NCI-H146 (cell line): ENCODE data around the gene ZDHHC14.
A peak's percentile ranks its signal among the peaks of the same experiment; 100 is the strongest.
"Not testable (repeated sequence)": the region's sequence is repeated elsewhere in the genome, so short reads cannot be mapped to it uniquely, and the experiment has no call there.

Source experiments
- DNase-seq: peaks from one replicate; lab custom pipeline; 2025; lab: John Stamatoyannopoulos, UW

The ZDHHC14 gene

GRCh38 chr6:157717340-157717748, 336.4 kb downstream of the ZDHHC14 start:
- no peak for DNase-seq

- no peak for DNase-seq
Measured at GRCh38 chr6:157718503-157719187, 337.7 kb downstream of the ZDHHC14 start.

GRCh38 chr6:157720964-157721363, 340.0 kb downstream of the ZDHHC14 start:
- not testable (repeated sequence) for DNase-seq

- peak; percentile 94 for DNase-seq
Measured at GRCh38 chr6:157721426-157721825, 340.4 kb downstream of the ZDHHC14 start.

DNA sequence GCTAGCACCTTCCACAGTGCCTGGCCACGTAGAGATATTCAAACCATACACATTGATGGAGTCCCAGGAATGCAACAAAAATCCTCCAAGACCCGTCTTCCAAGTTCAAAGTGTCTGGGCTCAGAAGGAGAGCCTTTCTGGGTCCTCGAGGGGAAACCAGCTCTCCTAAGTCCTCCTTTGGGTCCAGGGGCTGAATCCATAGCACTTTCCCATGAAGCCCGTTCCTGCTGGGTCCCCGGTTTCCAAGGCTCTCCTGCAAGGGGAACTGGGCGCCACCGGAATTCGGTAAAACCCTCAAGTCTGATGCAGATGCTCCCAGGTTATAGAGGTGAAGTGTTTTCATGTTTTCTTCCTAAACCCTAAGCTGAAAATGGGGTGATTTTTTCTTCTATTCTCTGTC, 340.8 kb downstream of the ZDHHC14 start:
- no peak for DNase-seq

- no peak for DNase-seq
Measured at GRCh38 chr6:157723376-157723775, 342.4 kb downstream of the ZDHHC14 start.

- no peak for DNase-seq
Measured at GRCh38 chr6:157724138-157724820, 343.3 kb downstream of the ZDHHC14 start.

DNA sequence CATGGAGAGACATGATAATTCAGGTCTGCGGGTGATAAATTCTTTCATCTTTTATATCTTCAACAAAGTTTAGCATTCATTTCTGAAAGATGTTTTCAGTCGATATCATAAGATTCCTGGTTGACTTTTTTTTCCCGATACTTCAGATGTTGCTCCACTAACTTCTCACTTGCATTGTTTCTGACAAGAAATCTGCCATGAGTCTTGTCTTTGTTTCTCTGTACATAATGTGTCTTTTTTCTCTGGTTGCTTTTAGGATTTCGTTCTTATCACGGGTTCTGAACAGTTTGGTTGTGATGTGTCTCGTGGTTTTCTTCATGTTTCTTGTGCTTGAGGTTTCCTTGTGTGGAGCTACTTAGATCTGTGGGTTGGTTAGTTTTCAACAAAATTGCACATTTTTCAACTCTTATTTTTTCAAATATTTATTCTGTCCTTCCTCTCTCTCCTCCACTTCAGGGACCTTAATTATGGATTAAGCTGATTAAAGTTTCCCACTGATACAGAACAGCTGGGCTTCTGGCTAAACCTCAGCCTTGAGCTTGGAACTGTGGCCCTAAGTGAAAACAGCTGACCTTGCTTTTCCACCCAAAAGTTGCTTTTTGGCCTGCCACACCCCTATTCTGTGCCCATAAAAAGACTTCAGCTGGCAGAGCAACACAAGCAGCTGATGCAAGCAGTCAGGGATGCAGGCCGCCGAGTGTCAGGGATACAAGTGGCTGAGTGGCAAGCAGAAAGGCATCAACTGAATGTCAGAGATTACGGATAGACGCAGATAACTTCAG, 344.2 kb downstream of the ZDHHC14 start:
- no peak for DNase-seq

GRCh38 chr6:157725836-157726235, 344.8 kb downstream of the ZDHHC14 start:
- no peak for DNase-seq

- no peak for DNase-seq
Measured at GRCh38 chr6:157726892-157727628, 346.1 kb downstream of the ZDHHC14 start.
